K562 (cell line): Measurements from ENCODE around the gene ERVH48-1. TPM values are rescaled to one million over a fixed set of nuclear protein-coding genes. Genes with fewer than 3 reads are reported as not detected.
A peak's percentile ranks its signal among the peaks of the same experiment; 100 is the strongest.

ENCODE experiments used
- DPF2 ChIP-seq: fragments of 450-650 bp; IDR thresholded peaks from 2 replicates; pipeline ENCODE4 v1.6.1; 2016
- HIVEP1 ChIP-seq: fragments of 250-450 bp; sonication (Bioruptor Pico); IDR thresholded peaks from 2 replicates; pipeline ENCODE4 v1.4.0; 2020; ENCODE audit warnings: mild to moderate bottlenecking
- KDM5B ChIP-seq: fragments of 200-600 bp; sonication (generic); IDR thresholded peaks from 2 replicates; pipeline ENCODE4 v1.6.1; 2012; ENCODE audit warnings: low read depth, mild to moderate bottlenecking, moderate library complexity, low read length, control low read depth, inconsistent platforms; ENCODE audit not compliant: insufficient replicate concordance
- NEUROD1 ChIP-seq: fragments of 150-350 bp; IDR thresholded peaks from 2 replicates; pipeline ENCODE4 v1.6.1; 2014; ENCODE audit warnings: borderline replicate concordance, low read length, low read depth; ENCODE audit not compliant: partially characterized antibody
- PHF8 ChIP-seq: fragments of 200-600 bp; sonication (generic); IDR thresholded peaks from 2 replicates; pipeline ENCODE4 v1.6.1; 2012; ENCODE audit warnings: mixed run types, mild to moderate bottlenecking, inconsistent platforms, low read length, moderate library complexity, borderline replicate concordance
- TBP ChIP-seq: optimal IDR thresholded peaks from 2 replicates; pipeline ENCODE3; 2011; ENCODE audit warnings: low read depth, low read length, improper control_type of control experiment
- ZBTB17 ChIP-seq: fragments of 450-650 bp; formaldehyde crosslinking; IDR thresholded peaks from 2 replicates; pipeline ENCODE4 v1.4.0; 2020; ENCODE audit warnings: mild to moderate bottlenecking
- ZNF583 ChIP-seq: fragments of 250-450 bp; sonication (Bioruptor Pico); IDR thresholded peaks from 2 replicates; pipeline ENCODE4 v1.4.0; 2020
- ZNF707 ChIP-seq: fragments of 250-450 bp; sonication (Bioruptor Pico); conservative IDR thresholded peaks from 2 replicates; pipeline ENCODE4 v1.8.0; 2022; ENCODE audit warnings: inconsistent platforms, mild to moderate bottlenecking, moderate library complexity
- polyA plus RNA-seq, 8 experiments: library from polyadenylated mRNA; depleted of rRNA in 4 of 8; stranded (reverse) in 5 of 8; unstranded in 3 of 8; fragments of >200 nt; fragmentation: Nextera tagmentation in 2 of 8; fragmentation: Illumina TruSeq in 1 of 8; extraction: Ambion mirVana in 2 of 8; extraction: Trizol in 1 of 8; gene quantifications; 2 replicates each; pipeline versions ENCODE4 v1.2.1 to v1.2.3, GENCODE V29; 2011 to 2014; ENCODE audit warnings: inconsistent platforms in 1 of 8, missing spikeins in 1 of 8
- total RNA-seq, 7 experiments: library from RNA; depleted of rRNA in 6 of 7; stranded (reverse); fragments of >200 nt in 6 of 7; fragmentation: Illumina TruSeq in 2 of 7; extraction: Trizol in 2 of 7; gene quantifications; 2 replicates each; pipeline versions ENCODE4 v1.2.1 to v1.2.3, GENCODE V29; 2011 to 2021; ENCODE audit warnings: low replicate concordance in 1 of 7
- TF ChIP-seq, protein P1 (sequence below): fragments of 200-800 bp; sonication (Bioruptor generic); IDR thresholded peaks from 2 replicates; pipeline ENCODE4 v1.6.1; 2016; ENCODE audit warnings: missing genetic modification characterization, missing compliant biosample characterization
- TF ChIP-seq, protein P2 (sequence below): fragments of 450-650 bp; formaldehyde crosslinking; IDR thresholded peaks from 2 replicates; pipeline ENCODE4 v1.4.0; 2020; ENCODE audit warnings: mild to moderate bottlenecking, moderate library complexity
- TF ChIP-seq, protein P3 (sequence below): fragments of 450-650 bp; formaldehyde crosslinking; IDR thresholded peaks from 2 replicates; pipeline ENCODE4 v1.4.0; 2020; ENCODE audit warnings: mild to moderate bottlenecking
- TF ChIP-seq, protein P4 (sequence below): fragments of 450-650 bp; IDR thresholded peaks from 2 replicates; pipeline ENCODE4 v1.6.1; 2014; ENCODE audit warnings: low read depth, mild to moderate bottlenecking, moderate library complexity, borderline replicate concordance
- TF ChIP-seq, protein P5 (sequence below): fragments of 250-450 bp; sonication (Bioruptor Pico); IDR thresholded peaks from 2 replicates; pipeline ENCODE4 v1.8.0; 2021; ENCODE audit warnings: moderate library complexity, mild to moderate bottlenecking, inconsistent platforms
- TF ChIP-seq, protein P6 (sequence below): sonication (generic); formaldehyde crosslinking; IDR thresholded peaks from 2 replicates; pipeline ENCODE4 v1.8.1; 2023; ENCODE audit warnings: mild to moderate bottlenecking, missing genetic modification reagents

ERVH48-1 gene
- total and polyA plus RNA-seq, 9 of the 15 experiments (the other 6 are each of a cell fraction or from before 2014, with no cell fraction given): 0.08 to 0.49 (median 0.16) TPM; not detected in 3

DNA sequence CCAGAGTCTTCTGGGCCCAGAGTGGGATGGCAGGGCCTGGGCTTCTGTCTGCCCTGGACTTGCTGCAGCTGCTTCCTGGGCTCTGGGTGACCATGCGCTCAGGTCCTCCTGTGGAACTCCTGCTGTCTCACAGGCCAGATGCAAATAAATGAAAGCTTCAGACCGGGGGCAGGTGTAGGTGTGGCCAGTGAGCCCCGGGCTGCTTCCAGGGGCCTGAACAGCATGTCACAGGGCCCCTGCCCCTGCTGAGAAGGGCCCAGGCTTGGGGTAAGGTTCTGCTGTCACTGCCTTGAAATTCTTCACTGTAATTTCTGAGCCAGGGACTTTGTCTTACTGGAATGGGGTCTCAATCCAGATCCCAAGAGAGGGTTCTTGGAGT is 46.5 kb upstream of the ERVH48-1 start (continued):
- TF ChIP-seq, protein P1, sequence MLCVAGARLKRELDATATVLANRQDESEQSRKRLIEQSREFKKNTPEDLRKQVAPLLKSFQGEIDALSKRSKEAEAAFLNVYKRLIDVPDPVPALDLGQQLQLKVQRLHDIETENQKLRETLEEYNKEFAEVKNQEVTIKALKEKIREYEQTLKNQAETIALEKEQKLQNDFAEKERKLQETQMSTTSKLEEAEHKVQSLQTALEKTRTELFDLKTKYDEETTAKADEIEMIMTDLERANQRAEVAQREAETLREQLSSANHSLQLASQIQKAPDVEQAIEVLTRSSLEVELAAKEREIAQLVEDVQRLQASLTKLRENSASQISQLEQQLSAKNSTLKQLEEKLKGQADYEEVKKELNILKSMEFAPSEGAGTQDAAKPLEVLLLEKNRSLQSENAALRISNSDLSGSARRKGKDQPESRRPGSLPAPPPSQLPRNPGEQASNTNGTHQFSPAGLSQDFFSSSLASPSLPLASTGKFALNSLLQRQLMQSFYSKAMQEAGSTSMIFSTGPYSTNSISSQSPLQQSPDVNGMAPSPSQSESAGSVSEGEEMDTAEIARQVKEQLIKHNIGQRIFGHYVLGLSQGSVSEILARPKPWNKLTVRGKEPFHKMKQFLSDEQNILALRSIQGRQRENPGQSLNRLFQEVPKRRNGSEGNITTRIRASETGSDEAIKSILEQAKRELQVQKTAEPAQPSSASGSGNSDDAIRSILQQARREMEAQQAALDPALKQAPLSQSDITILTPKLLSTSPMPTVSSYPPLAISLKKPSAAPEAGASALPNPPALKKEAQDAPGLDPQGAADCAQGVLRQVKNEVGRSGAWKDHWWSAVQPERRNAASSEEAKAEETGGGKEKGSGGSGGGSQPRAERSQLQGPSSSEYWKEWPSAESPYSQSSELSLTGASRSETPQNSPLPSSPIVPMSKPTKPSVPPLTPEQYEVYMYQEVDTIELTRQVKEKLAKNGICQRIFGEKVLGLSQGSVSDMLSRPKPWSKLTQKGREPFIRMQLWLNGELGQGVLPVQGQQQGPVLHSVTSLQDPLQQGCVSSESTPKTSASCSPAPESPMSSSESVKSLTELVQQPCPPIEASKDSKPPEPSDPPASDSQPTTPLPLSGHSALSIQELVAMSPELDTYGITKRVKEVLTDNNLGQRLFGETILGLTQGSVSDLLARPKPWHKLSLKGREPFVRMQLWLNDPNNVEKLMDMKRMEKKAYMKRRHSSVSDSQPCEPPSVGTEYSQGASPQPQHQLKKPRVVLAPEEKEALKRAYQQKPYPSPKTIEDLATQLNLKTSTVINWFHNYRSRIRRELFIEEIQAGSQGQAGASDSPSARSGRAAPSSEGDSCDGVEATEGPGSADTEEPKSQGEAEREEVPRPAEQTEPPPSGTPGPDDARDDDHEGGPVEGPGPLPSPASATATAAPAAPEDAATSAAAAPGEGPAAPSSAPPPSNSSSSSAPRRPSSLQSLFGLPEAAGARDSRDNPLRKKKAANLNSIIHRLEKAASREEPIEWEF (CRISPR knock-in tag): no peak
- no peak for TF ChIP-seq DPF2
- TF ChIP-seq ZNF583: 0 out of 2 replicates have a peak, but pooled peaks have one; percentile 11
- TF ChIP-seq, protein P2, sequence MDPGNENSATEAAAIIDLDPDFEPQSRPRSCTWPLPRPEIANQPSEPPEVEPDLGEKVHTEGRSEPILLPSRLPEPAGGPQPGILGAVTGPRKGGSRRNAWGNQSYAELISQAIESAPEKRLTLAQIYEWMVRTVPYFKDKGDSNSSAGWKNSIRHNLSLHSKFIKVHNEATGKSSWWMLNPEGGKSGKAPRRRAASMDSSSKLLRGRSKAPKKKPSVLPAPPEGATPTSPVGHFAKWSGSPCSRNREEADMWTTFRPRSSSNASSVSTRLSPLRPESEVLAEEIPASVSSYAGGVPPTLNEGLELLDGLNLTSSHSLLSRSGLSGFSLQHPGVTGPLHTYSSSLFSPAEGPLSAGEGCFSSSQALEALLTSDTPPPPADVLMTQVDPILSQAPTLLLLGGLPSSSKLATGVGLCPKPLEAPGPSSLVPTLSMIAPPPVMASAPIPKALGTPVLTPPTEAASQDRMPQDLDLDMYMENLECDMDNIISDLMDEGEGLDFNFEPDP: 0 out of 2 replicates have a peak, but pooled peaks have one; percentile 53
- peak; percentile 14 for TF ChIP-seq NEUROD1
- TF ChIP-seq ZNF707 (CRISPR knock-in tag): no peak
- TF ChIP-seq KDM5B: no peak
- TF ChIP-seq, protein P3, sequence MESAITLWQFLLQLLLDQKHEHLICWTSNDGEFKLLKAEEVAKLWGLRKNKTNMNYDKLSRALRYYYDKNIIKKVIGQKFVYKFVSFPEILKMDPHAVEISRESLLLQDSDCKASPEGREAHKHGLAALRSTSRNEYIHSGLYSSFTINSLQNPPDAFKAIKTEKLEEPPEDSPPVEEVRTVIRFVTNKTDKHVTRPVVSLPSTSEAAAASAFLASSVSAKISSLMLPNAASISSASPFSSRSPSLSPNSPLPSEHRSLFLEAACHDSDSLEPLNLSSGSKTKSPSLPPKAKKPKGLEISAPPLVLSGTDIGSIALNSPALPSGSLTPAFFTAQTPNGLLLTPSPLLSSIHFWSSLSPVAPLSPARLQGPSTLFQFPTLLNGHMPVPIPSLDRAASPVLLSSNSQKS: no peak
- TF ChIP-seq PHF8: peak; percentile 37; the same call in 1 of the 2 replicates
- TF ChIP-seq, protein P4, sequence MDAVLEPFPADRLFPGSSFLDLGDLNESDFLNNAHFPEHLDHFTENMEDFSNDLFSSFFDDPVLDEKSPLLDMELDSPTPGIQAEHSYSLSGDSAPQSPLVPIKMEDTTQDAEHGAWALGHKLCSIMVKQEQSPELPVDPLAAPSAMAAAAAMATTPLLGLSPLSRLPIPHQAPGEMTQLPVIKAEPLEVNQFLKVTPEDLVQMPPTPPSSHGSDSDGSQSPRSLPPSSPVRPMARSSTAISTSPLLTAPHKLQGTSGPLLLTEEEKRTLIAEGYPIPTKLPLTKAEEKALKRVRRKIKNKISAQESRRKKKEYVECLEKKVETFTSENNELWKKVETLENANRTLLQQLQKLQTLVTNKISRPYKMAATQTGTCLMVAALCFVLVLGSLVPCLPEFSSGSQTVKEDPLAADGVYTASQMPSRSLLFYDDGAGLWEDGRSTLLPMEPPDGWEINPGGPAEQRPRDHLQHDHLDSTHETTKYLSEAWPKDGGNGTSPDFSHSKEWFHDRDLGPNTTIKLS: no peak
- TF ChIP-seq ZBTB17 (CRISPR knock-in tag): peak; percentile 69; the same call in 1 of the 2 replicates
- no peak for TF ChIP-seq HIVEP1
- TF ChIP-seq, protein P5, sequence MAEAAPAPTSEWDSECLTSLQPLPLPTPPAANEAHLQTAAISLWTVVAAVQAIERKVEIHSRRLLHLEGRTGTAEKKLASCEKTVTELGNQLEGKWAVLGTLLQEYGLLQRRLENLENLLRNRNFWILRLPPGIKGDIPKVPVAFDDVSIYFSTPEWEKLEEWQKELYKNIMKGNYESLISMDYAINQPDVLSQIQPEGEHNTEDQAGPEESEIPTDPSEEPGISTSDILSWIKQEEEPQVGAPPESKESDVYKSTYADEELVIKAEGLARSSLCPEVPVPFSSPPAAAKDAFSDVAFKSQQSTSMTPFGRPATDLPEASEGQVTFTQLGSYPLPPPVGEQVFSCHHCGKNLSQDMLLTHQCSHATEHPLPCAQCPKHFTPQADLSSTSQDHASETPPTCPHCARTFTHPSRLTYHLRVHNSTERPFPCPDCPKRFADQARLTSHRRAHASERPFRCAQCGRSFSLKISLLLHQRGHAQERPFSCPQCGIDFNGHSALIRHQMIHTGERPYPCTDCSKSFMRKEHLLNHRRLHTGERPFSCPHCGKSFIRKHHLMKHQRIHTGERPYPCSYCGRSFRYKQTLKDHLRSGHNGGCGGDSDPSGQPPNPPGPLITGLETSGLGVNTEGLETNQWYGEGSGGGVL (CRISPR knock-in tag): no peak
- peak; percentile 25 for TF ChIP-seq TBP
- TF ChIP-seq, protein P6, sequence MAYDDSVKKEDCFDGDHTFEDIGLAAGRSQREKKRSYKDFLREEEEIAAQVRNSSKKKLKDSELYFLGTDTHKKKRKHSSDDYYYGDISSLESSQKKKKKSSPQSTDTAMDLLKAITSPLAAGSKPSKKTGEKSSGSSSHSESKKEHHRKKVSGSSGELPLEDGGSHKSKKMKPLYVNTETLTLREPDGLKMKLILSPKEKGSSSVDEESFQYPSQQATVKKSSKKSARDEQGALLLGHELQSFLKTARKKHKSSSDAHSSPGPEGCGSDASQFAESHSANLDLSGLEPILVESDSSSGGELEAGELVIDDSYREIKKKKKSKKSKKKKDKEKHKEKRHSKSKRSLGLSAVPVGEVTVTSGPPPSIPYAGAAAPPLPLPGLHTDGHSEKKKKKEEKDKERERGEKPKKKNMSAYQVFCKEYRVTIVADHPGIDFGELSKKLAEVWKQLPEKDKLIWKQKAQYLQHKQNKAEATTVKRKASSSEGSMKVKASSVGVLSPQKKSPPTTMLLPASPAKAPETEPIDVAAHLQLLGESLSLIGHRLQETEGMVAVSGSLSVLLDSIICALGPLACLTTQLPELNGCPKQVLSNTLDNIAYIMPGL: 0 out of 2 replicates have a peak, but pooled peaks have one; percentile 54
